ENCODE results near the gene CACFD1.

The CACFD1 gene

DNA sequence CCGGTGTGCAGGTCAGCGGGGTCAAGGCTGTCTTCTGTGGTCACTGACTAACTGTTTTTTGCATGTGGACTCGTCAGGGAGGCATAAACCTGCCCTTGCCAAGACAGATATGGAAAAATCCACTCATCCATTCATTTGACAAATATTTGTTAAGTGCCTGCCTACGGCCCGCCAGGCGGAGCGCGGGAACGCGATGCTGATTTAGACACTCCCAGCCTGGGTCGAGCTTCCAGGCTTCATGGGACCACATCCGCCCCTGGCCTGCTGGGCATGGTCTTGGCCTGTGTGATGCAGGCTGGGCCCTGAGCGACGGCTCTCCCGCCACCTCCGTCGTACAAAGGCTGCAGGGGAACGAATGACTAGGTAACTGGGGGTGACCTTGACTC lies 46.9 kb downstream of the CACFD1 start:
- Histone ChIP-seq H3K4me1 (ENCODE audit: control insufficient read depth, insufficient read depth, low read length) (peaks cover 8% of the 10 kb centered on the region), H3K4me3 (ENCODE audit: low read depth, low read length) (no peak overlapping the region), H3K9me3 (ENCODE audit: control insufficient read depth, insufficient read depth, low read depth, low read length) (no peaks in the 10 kb centered on the region), H3K27ac (ENCODE audit: extremely low read depth, low read depth, low read length) (no peak overlapping the region), H3K36me3 (ENCODE audit: control insufficient read depth in 2 of 2, insufficient read depth in 1 of 2, low read length in 2 of 2) (no peaks in the 10 kb centered on the region)
- ChIA-PET CTCF (interaction anchor here (0.8 kb wide), 1 partner anchor 147 kb away, joined by 3 read pairs; no protein-coding TSS in a partner anchor), POLR2A (interaction anchor here (1.0 kb wide), 1 partner anchor 47 kb away, joined by 5 read pairs; the partner anchor contains the start of gene CACFD1)
- TF ChIP-seq TRIM28 (IDR thresholded peaks at IDR 0.05; ENCODE audit: borderline replicate concordance, low read length) (no peak), ZNF16 (tag by site-specific recombination; IDR thresholded peaks at IDR 0.05; ENCODE audit: low read depth) (no peak), ZFP3 (tag by site-specific recombination; IDR thresholded peaks at IDR 0.05; ENCODE audit: low read depth) (no peak), ZNF394 (tag by site-specific recombination; IDR thresholded peaks at IDR 0.05; ENCODE audit: borderline replicate concordance) (no peak), ZFP69B (tag by site-specific recombination; IDR thresholded peaks at IDR 0.05) (no peak), ZNF510 (tag by site-specific recombination; IDR thresholded peaks at IDR 0.05; ENCODE audit: insufficient replicate concordance) (no peak), ZNF266 (tag by site-specific recombination; IDR thresholded peaks at IDR 0.05; ENCODE audit: low read depth) (no peak), GLI2 (tag by site-specific recombination; IDR thresholded peaks at IDR 0.05; ENCODE audit: borderline replicate concordance, low read depth) (no peak), ZNF335 (tag by site-specific recombination; conservative IDR thresholded peaks at IDR 0.05) (no peak), ZNF785 (tag by site-specific recombination; IDR thresholded peaks at IDR 0.05) (no peak), ZNF140 (tag by site-specific recombination; IDR thresholded peaks at IDR 0.05) (no peak)
- TF ChIP-seq, protein P1, sequence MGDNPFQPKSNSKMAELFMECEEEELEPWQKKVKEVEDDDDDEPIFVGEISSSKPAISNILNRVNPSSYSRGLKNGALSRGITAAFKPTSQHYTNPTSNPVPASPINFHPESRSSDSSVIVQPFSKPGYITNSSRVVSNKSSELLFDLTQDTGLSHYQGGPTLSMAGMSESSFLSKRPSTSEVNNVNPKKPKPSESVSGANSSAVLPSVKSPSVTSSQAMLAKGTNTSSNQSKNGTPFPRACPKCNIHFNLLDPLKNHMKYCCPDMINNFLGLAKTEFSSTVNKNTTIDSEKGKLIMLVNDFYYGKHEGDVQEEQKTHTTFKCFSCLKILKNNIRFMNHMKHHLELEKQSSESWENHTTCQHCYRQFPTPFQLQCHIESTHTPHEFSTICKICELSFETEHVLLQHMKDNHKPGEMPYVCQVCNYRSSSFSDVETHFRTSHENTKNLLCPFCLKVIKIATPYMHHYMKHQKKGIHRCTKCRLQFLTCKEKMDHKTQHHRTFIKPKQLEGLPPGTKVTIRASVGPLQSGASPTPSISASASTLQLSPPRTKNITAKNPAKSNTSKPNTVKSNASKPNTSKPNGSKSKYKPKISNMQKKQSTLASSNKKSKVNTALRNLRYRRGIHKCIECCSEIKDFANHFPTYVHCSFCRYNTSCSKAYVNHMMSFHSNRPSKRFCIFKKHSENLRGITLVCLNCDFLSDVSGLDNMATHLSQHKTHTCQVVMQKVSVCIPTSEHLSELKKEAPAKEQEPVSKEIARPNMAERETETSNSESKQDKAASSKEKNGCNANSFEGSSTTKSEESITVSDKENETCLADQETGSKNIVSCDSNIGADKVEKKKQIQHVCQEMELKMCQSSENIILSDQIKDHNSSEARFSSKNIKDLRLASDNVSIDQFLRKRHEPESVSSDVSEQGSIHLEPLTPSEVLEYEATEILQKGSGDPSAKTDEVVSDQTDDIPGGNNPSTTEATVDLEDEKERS (tag by site-specific recombination; IDR thresholded peaks at IDR 0.05): no peak
- TF ChIP-seq, protein P2, sequence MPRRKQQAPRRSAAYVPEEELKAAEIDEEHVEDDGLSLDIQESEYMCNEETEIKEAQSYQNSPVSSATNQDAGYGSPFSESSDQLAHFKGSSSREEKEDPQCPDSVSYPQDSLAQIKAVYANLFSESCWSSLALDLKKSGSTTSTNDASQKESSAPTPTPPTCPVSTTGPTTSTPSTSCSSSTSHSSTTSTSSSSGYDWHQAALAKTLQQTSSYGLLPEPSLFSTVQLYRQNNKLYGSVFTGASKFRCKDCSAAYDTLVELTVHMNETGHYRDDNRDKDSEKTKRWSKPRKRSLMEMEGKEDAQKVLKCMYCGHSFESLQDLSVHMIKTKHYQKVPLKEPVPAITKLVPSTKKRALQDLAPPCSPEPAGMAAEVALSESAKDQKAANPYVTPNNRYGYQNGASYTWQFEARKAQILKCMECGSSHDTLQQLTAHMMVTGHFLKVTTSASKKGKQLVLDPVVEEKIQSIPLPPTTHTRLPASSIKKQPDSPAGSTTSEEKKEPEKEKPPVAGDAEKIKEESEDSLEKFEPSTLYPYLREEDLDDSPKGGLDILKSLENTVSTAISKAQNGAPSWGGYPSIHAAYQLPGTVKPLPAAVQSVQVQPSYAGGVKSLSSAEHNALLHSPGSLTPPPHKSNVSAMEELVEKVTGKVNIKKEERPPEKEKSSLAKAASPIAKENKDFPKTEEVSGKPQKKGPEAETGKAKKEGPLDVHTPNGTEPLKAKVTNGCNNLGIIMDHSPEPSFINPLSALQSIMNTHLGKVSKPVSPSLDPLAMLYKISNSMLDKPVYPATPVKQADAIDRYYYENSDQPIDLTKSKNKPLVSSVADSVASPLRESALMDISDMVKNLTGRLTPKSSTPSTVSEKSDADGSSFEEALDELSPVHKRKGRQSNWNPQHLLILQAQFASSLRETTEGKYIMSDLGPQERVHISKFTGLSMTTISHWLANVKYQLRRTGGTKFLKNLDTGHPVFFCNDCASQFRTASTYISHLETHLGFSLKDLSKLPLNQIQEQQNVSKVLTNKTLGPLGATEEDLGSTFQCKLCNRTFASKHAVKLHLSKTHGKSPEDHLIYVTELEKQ (tag by site-specific recombination; IDR thresholded peaks at IDR 0.05; ENCODE audit: borderline replicate concordance): no peak
- TF ChIP-seq, protein P3, sequence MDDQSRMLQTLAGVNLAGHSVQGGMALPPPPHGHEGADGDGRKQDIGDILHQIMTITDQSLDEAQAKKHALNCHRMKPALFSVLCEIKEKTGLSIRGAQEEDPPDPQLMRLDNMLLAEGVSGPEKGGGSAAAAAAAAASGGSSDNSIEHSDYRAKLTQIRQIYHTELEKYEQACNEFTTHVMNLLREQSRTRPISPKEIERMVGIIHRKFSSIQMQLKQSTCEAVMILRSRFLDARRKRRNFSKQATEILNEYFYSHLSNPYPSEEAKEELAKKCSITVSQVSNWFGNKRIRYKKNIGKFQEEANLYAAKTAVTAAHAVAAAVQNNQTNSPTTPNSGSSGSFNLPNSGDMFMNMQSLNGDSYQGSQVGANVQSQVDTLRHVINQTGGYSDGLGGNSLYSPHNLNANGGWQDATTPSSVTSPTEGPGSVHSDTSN (CRISPR knock-in tag; IDR thresholded peaks at IDR 0.05): no peak

DNA sequence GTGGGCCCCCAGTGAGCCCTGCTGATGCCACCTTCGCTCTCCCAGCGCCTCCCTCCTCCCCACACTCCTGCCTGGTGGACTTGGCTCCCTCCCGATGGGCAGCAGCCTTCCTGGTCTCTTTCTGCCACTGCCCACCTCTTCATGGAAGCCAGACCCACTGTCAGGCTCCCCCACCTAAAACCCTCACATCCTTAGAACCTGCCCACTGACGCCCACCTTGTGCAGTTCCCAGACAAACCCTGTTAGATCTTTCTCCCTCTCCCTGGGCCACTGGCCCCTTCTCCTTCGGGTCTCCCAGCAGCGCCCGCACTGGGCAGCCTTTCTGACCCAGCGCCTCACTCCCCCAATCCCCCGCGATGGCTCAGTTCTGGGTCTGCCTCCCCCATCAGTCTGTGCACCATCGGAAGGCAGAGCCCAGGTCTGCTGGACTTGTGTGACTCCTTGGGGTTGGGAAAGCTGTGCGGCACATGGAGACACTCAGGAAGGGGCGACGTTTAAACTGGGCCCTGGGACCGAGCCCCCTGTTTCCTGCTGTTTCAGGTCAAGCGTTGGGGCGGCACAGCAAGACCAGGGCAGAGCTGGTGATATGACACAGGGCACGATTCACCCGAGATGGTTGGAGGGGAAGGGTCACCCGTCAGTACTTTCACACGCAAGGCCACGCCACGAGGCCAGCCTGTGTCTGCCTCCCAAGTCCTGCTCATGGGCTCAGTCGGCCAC lies 47.6 kb downstream of the CACFD1 start:
- TF ChIP-seq WT1 (tag by site-specific recombination; IDR thresholded peaks at IDR 0.05) (no peak), EGR2 (tag by site-specific recombination; IDR thresholded peaks at IDR 0.05; ENCODE audit: low read depth) (peak; percentile 85), ZFHX2 (tag by site-specific recombination; conservative IDR thresholded peaks at IDR 0.05) (peak; percentile 73)
- TF ChIP-seq, protein P4, sequence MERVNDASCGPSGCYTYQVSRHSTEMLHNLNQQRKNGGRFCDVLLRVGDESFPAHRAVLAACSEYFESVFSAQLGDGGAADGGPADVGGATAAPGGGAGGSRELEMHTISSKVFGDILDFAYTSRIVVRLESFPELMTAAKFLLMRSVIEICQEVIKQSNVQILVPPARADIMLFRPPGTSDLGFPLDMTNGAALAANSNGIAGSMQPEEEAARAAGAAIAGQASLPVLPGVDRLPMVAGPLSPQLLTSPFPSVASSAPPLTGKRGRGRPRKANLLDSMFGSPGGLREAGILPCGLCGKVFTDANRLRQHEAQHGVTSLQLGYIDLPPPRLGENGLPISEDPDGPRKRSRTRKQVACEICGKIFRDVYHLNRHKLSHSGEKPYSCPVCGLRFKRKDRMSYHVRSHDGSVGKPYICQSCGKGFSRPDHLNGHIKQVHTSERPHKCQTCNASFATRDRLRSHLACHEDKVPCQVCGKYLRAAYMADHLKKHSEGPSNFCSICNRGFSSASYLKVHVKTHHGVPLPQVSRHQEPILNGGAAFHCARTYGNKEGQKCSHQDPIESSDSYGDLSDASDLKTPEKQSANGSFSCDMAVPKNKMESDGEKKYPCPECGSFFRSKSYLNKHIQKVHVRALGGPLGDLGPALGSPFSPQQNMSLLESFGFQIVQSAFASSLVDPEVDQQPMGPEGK (tag by site-specific recombination; IDR thresholded peaks at IDR 0.05): no peak
- TF ChIP-seq, protein P5, sequence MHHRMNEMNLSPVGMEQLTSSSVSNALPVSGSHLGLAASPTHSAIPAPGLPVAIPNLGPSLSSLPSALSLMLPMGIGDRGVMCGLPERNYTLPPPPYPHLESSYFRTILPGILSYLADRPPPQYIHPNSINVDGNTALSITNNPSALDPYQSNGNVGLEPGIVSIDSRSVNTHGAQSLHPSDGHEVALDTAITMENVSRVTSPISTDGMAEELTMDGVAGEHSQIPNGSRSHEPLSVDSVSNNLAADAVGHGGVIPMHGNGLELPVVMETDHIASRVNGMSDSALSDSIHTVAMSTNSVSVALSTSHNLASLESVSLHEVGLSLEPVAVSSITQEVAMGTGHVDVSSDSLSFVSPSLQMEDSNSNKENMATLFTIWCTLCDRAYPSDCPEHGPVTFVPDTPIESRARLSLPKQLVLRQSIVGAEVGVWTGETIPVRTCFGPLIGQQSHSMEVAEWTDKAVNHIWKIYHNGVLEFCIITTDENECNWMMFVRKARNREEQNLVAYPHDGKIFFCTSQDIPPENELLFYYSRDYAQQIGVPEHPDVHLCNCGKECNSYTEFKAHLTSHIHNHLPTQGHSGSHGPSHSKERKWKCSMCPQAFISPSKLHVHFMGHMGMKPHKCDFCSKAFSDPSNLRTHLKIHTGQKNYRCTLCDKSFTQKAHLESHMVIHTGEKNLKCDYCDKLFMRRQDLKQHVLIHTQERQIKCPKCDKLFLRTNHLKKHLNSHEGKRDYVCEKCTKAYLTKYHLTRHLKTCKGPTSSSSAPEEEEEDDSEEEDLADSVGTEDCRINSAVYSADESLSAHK (tag by site-specific recombination; IDR thresholded peaks at IDR 0.05): no peak
- Histone ChIP-seq H3K27ac (ENCODE audit: extremely low read depth, low read depth, low read length) (no peak overlapping the region), H3K36me3 (ENCODE audit: control insufficient read depth in 2 of 2, insufficient read depth in 1 of 2, low read length in 2 of 2) (no peaks in the 10 kb centered on the region), H3K4me1 (ENCODE audit: control insufficient read depth, insufficient read depth, low read length) (peaks cover 8% of the 10 kb centered on the region), H3K4me3 (ENCODE audit: low read depth, low read length) (no peak overlapping the region), H3K9me3 (ENCODE audit: control insufficient read depth, insufficient read depth, low read depth, low read length) (no peaks in the 10 kb centered on the region)
- ChIA-PET POLR2A (interaction anchor here (1.0 kb wide), 1 partner anchor 48 kb away, joined by 5 read pairs; the partner anchor contains the start of gene CACFD1), CTCF (interaction anchor here (0.7 kb wide), 1 partner anchor 27 kb away, joined by 3 read pairs; no protein-coding TSS in a partner anchor)
